ENCODE results near the gene STAC3. TPM values are rescaled to one million over a fixed set of nuclear protein-coding genes. Genes with fewer than 3 reads are reported as not detected.
"Not testable (repeated sequence)": the region's sequence is repeated elsewhere in the genome, so short reads cannot be mapped to it uniquely, and the experiment has no call there.

The STAC3 gene
- polyA plus RNA-seq, 4 donors, result 1.1 to 3.8 (median 3.4) TPM

DNA sequence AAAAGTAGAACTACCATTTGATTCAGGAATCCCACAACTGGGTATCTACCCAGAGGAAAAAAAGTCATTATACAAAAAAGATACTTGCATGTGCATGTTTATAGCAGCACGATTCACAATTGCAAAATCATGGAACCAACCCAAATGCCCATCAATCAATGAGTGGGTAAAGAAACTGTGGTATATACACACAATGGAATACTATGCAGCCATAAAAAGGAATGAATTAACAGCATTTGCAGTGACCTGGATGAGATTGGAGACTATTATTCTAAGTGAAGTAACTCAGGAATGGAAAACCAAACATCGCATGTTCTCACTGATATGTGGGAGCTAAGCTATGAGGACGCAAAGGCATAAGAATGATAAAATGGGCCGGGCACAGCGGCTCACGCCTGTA is 25.2 kb upstream of the STAC3 start:
- H3K9me3 ChIP-seq (ENCODE audit: control insufficient read depth in 2 of 2, insufficient read depth in 1 of 2, low read depth in 1 of 2, low read length in 1 of 2); DNase-seq; H3K27me3 ChIP-seq (ENCODE audit: control insufficient read depth in 3 of 3, insufficient read depth in 3 of 3, low read length in 3 of 3); FAIRE-seq; H3K27ac ChIP-seq (ENCODE audit: low read depth in 1 of 3, low read length in 2 of 3); H3K4me3 ChIP-seq (ENCODE audit: low read depth in 1 of 3, low read length in 3 of 3); H3K4me1 ChIP-seq (ENCODE audit: control insufficient read depth in 3 of 3, insufficient read depth in 2 of 3, low read depth in 1 of 3, low read length in 2 of 3): not testable (repeated sequence)
- peaks cover 8 to 36% (median 16%) of the 10 kb centered on the region in 3 donors for H3K36me3 ChIP-seq (ENCODE audit: control insufficient read depth in 3 of 3, insufficient read depth in 2 of 3, low read depth in 1 of 3, low read length in 3 of 3)
- WGBS, 3 donors, result 96 to 97% (median 97%) methylated on average over 6 of the region's 6 CpGs

GRCh38 chr12:57273516-57273915 is 22.5 kb upstream of the STAC3 start:
- peaks cover 14 to 49% (median 22%) of the 10 kb centered on the region in 3 donors for H3K36me3 ChIP-seq (ENCODE audit: control insufficient read depth in 3 of 3, insufficient read depth in 2 of 3, low read depth in 1 of 3, low read length in 3 of 3)
- DNase-seq, result no peak
- FAIRE-seq, result no peak
- no peak overlapping the region for H3K4me3 ChIP-seq (ENCODE audit: low read depth in 1 of 3, low read length in 3 of 3)
- H3K27me3 ChIP-seq (ENCODE audit: control insufficient read depth in 3 of 3, insufficient read depth in 3 of 3, low read length in 3 of 3), result no peaks in the 10 kb centered on the region
- no peak overlapping the region for H3K27ac ChIP-seq (ENCODE audit: low read depth in 1 of 3, low read length in 2 of 3)
- no peaks in the 10 kb centered on the region for H3K9me3 ChIP-seq (ENCODE audit: control insufficient read depth in 2 of 2, insufficient read depth in 1 of 2, low read depth in 1 of 2, low read length in 1 of 2)
- H3K4me1 ChIP-seq (ENCODE audit: control insufficient read depth in 3 of 3, insufficient read depth in 2 of 3, low read depth in 1 of 3, low read length in 2 of 3), result no peaks in the 10 kb centered on the region

DNA sequence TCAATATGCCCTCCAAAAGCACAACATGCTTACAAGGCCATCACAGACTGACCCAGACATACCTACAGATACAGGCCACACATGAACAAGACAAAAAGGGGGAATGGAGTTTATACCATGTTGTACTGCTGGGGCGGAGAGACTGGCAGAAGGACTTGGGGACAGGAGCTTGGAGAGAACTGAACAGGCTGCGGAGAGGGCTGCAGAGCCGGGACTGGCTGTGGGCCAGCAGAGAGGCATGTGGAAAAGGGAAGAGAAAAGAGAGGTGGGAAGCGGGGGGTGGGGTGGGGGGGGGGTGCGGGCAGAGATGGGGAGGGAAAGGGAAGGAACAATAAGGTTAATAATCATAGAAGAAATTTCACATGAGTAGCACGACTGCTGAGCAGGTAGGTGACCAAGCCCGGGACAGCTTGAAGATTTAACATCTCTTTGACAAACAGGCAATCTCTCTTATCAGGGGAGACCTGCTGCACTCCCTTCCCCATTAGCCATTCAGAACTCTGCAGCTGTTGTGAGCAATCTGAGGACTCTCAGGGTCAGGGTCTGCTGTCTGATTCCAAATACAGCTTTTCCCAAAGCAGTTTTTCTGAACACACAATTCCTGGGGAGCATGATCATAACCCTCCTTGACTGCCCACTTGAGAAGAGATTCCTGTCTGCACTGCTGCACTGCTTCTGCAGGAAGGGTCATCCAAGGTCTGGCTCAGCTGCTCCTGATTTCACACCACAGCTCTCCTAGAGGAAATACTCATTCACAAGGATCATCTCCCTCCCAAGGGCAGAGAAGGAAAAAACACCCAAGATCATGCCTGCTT is 21.6 kb upstream of the STAC3 start:
- no peak for DNase-seq
- 72 to 83% (median 76%) methylated on average over 7 of the region's 7 CpGs for WGBS, 3 donors
- Histone ChIP-seq H3K27me3 (ENCODE audit: control insufficient read depth in 3 of 3, insufficient read depth in 3 of 3, low read length in 3 of 3) (no peaks in the 10 kb centered on the region), H3K9me3 (ENCODE audit: control insufficient read depth in 2 of 2, insufficient read depth in 1 of 2, low read depth in 1 of 2, low read length in 1 of 2) (no peaks in the 10 kb centered on the region), H3K4me1 (ENCODE audit: control insufficient read depth in 3 of 3, insufficient read depth in 2 of 3, low read depth in 1 of 3, low read length in 2 of 3) (no peaks in the 10 kb centered on the region), H3K4me3 (ENCODE audit: low read depth in 1 of 3, low read length in 3 of 3) (no peak overlapping the region), H3K27ac (ENCODE audit: low read depth in 1 of 3, low read length in 2 of 3) (no peak overlapping the region), H3K36me3 (ENCODE audit: control insufficient read depth in 3 of 3, insufficient read depth in 2 of 3, low read depth in 1 of 3, low read length in 3 of 3) (peaks cover 7 to 51% (median 24%) of the 10 kb centered on the region in 3 donors)
- no peak for FAIRE-seq

- Histone ChIP-seq H3K9me3 (ENCODE audit: control insufficient read depth in 2 of 2, insufficient read depth in 1 of 2, low read depth in 1 of 2, low read length in 1 of 2) (no peaks in the 10 kb centered on the region), H3K27me3 (ENCODE audit: control insufficient read depth in 3 of 3, insufficient read depth in 3 of 3, low read length in 3 of 3) (no peaks in the 10 kb centered on the region), H3K4me1 (ENCODE audit: control insufficient read depth in 3 of 3, insufficient read depth in 2 of 3, low read depth in 1 of 3, low read length in 2 of 3) (no peaks in the 10 kb centered on the region), H3K4me3 (ENCODE audit: low read depth in 1 of 3, low read length in 3 of 3) (no peak overlapping the region), H3K36me3 (ENCODE audit: control insufficient read depth in 3 of 3, insufficient read depth in 2 of 3, low read depth in 1 of 3, low read length in 3 of 3) (peaks cover 10 to 51% (median 26%) of the 10 kb centered on the region in 3 donors), H3K27ac (ENCODE audit: low read depth in 1 of 3, low read length in 2 of 3) (no peak overlapping the region)
- FAIRE-seq (no peak), DNase-seq (no peak)
- 92 to 95% (median 94%) methylated on average over 1 of the region's 1 CpG for WGBS, 3 donors
Measured at GRCh38 chr12:57270966-57271470, 20.0 kb upstream of the STAC3 start.

- DNase-seq (no peak), FAIRE-seq (no peak)
- no peak overlapping the region for H3K4me3 ChIP-seq (ENCODE audit: low read depth in 1 of 3, low read length in 3 of 3)
- H3K27me3 ChIP-seq (ENCODE audit: control insufficient read depth in 3 of 3, insufficient read depth in 3 of 3, low read length in 3 of 3), result no peaks in the 10 kb centered on the region
- H3K27ac ChIP-seq (ENCODE audit: low read depth in 1 of 3, low read length in 2 of 3), result no peak overlapping the region
- no peaks in the 10 kb centered on the region for H3K4me1 ChIP-seq (ENCODE audit: control insufficient read depth in 3 of 3, insufficient read depth in 2 of 3, low read depth in 1 of 3, low read length in 2 of 3)
- H3K36me3 ChIP-seq (ENCODE audit: control insufficient read depth in 3 of 3, insufficient read depth in 2 of 3, low read depth in 1 of 3, low read length in 3 of 3), result peaks cover 13 to 46% (median 23%) of the 10 kb centered on the region in 3 donors
- H3K9me3 ChIP-seq (ENCODE audit: control insufficient read depth in 2 of 2, insufficient read depth in 1 of 2, low read depth in 1 of 2, low read length in 1 of 2), result no peaks in the 10 kb centered on the region
- 88 to 93% (median 90%) methylated on average over 7 of the region's 7 CpGs for WGBS, 3 donors
Measured at GRCh38 chr12:57268264-57268663, 17.3 kb upstream of the STAC3 start.

- Histone ChIP-seq H3K27me3 (ENCODE audit: control insufficient read depth in 3 of 3, insufficient read depth in 3 of 3, low read length in 3 of 3) (no peaks in the 10 kb centered on the region), H3K27ac (ENCODE audit: low read depth in 1 of 3, low read length in 2 of 3) (no peak overlapping the region), H3K9me3 (ENCODE audit: control insufficient read depth in 2 of 2, insufficient read depth in 1 of 2, low read depth in 1 of 2, low read length in 1 of 2) (no peaks in the 10 kb centered on the region), H3K4me1 (ENCODE audit: control insufficient read depth in 3 of 3, insufficient read depth in 2 of 3, low read depth in 1 of 3, low read length in 2 of 3) (no peaks in the 10 kb centered on the region), H3K4me3 (ENCODE audit: low read depth in 1 of 3, low read length in 3 of 3) (no peak overlapping the region), H3K36me3 (ENCODE audit: control insufficient read depth in 3 of 3, insufficient read depth in 2 of 3, low read depth in 1 of 3, low read length in 3 of 3) (peaks cover 13 to 37% (median 14%) of the 10 kb centered on the region in 3 donors)
- no peak for DNase-seq
- no peak for FAIRE-seq
Measured at GRCh38 chr12:57266681-57267080, 15.7 kb upstream of the STAC3 start.

DNA sequence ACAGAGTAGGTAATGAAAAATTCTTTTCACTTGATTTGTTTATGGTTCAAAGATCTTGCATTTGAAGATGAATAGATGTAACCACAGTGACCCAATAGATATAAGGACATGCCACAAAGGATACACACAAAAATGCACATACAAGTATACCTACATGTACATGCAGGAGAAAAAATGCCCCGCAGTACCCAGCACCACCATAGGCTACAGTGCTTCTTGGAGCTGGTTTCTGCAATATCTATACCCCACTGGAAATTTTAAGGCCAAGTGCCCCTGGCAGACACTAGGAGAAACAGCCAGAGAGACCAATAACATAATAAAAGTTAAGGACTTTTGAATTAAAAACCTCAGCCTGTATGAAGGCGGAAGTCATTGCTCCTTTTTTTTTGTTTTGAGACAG is 12.1 kb upstream of the STAC3 start:
- no peak for DNase-seq
- Histone ChIP-seq H3K36me3 (ENCODE audit: control insufficient read depth in 3 of 3, insufficient read depth in 2 of 3, low read depth in 1 of 3, low read length in 3 of 3) (peaks cover 6 to 40% (median 20%) of the 10 kb centered on the region in 3 donors), H3K4me3 (ENCODE audit: low read depth in 1 of 3, low read length in 3 of 3) (no peak overlapping the region), H3K27ac (ENCODE audit: low read depth in 1 of 3, low read length in 2 of 3) (no peak overlapping the region), H3K9me3 (ENCODE audit: control insufficient read depth in 2 of 2, insufficient read depth in 1 of 2, low read depth in 1 of 2, low read length in 1 of 2) (no peaks in the 10 kb centered on the region), H3K4me1 (ENCODE audit: control insufficient read depth in 3 of 3, insufficient read depth in 2 of 3, low read depth in 1 of 3, low read length in 2 of 3) (no peaks in the 10 kb centered on the region), H3K27me3 (ENCODE audit: control insufficient read depth in 3 of 3, insufficient read depth in 3 of 3, low read length in 3 of 3) (no peaks in the 10 kb centered on the region)
- WGBS, 3 donors, result 88 to 94% (median 94%) methylated on average over 2 of the region's 2 CpGs
- FAIRE-seq, result no peak

- Histone ChIP-seq H3K27me3 (ENCODE audit: control insufficient read depth in 3 of 3, insufficient read depth in 3 of 3, low read length in 3 of 3) (no peaks in the 10 kb centered on the region), H3K4me3 (ENCODE audit: low read depth in 1 of 3, low read length in 3 of 3) (no peak overlapping the region), H3K27ac (ENCODE audit: low read depth in 1 of 3, low read length in 2 of 3) (no peak overlapping the region), H3K36me3 (ENCODE audit: control insufficient read depth in 3 of 3, insufficient read depth in 2 of 3, low read depth in 1 of 3, low read length in 3 of 3) (peaks cover 9 to 43% (median 20%) of the 10 kb centered on the region in 3 donors), H3K9me3 (ENCODE audit: control insufficient read depth in 2 of 2, insufficient read depth in 1 of 2, low read depth in 1 of 2, low read length in 1 of 2) (no peaks in the 10 kb centered on the region), H3K4me1 (ENCODE audit: control insufficient read depth in 3 of 3, insufficient read depth in 2 of 3, low read depth in 1 of 3, low read length in 2 of 3) (no peaks in the 10 kb centered on the region)
- no peak for DNase-seq
- no peak for FAIRE-seq
- WGBS, 3 donors, result 80 to 90% (median 88%) methylated on average over 3 of the region's 3 CpGs
Measured at GRCh38 chr12:57262126-57262822, 11.3 kb upstream of the STAC3 start.

Measured in small intestine (tissue), 7 donors.